NCI-H2107 treated with DMSO at 0.1 percent for 48 hours (cell line): Measurements from ENCODE around the gene RICTOR.

Experiments
- DNase-seq: peaks from one replicate; lab custom pipeline; 2025; ENCODE audit not compliant: unreplicated experiment; lab: John Stamatoyannopoulos, UW

RICTOR gene

GRCh38 chr5:39074017-39074814 lies at the start of gene RICTOR:
TSS of gene RICTOR (minus strand) at chr5:39074399. CDS start at chr5:39074377, 22 bp downstream.
- peak; percentile 64 for DNase-seq

DNA sequence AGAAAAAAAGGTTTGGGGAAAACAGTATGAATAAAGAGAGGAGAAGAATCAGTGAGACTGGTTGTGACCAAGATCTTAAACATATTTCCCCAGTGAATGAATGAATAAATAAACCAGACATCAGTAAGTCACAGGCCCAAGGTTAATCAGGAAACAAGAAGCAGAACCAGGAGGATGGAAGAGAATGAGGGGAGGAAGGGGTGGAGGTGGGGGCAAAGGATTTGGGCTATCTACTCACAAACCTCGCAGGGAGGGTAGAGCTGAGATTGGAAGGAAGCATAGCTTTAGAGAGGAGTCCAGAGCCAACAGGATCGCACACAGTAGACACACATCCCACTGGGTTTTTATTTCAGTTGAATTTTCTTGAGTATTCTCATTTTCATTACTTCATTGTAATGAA lies 47.7 kb upstream of the RICTOR start:
- no peak for DNase-seq

- DNase-seq, result no peak
These were observed 47.1 kb upstream of the RICTOR start for GRCh38 chr5:39121315-39121714.

DNA sequence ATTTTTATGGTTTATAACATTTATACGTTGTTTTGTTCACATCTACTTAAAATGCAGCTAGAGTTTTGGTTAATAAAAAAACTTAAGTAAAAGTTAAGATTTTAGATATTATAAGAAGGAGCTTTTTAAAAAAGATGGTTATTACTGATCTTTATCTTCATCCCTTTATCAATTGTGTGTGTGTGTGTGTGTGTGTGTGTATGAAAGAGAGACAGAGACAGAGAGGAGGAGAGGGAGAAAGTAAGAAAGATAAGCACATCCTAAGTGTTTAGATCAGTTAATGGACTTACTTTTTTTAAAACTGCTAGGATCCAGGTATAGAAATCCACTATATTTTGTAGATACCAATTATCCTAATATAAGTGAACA lies 45.8 kb upstream of the RICTOR start:
- DNase-seq, result no peak

GRCh38 chr5:39119404-39120051 lies 45.3 kb upstream of the RICTOR start:
- DNase-seq, result no peak

DNA sequence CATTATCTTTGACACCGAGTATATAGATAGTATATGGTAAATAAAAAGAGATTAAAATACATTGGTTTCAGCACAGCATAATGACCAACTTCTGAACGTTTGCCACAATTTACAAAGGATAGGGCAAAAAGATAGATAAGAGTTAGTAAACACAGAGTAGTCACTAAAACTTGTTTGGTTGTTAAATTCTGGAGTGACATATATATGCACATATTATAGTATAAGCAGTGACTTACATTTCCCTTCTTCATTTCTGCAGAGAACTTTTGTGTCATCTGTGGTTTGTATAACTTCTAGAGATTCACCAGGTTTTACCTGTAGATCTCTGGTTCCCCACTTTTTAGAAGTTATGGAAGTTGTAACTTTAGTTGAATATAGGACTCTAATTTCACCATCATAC lies 44.4 kb upstream of the RICTOR start:
- no peak for DNase-seq

- no peak for DNase-seq
These were observed 43.2 kb upstream of the RICTOR start for GRCh38 chr5:39117401-39117800.

DNA sequence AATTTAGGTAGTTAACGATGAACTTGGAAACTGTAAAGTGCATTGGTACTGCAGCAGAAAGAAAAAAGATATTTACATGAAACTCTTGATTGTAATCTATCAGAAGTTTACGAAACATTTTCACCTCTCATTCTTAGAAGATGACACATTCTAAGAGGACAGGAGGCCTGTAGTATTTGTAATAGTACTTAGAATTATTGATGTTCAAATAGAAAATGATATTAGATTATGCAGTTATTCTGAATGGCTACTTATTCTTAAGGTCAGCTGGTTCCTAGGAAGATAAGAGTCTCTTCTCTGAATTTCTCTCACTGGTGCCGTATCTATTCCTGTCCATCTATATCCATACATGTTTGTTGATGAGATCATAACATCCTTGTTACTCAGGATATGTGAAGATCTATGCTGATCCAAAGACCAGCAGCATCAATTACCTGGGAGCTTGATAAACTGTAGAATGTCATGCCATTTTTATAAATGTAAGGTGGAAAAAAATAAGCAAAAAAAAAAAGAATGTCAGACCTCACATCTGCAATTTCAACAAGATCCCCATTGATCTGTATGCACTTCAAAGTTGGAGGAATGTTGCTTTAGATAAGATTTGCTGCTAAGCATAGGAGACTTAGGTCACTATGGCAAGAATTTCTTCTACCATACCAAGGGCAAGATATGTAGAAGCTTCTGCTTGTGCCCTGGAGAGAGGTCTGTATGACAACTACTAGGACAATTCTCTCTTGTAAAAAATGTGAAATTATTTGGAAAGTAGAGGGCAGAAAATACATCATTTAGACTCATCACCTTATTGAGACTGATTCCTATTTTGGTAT lies 42.4 kb upstream of the RICTOR start:
- DNase-seq, result no peak

- DNase-seq, result no peak
These were observed 41.6 kb upstream of the RICTOR start for GRCh38 chr5:39115644-39116343.

DNA sequence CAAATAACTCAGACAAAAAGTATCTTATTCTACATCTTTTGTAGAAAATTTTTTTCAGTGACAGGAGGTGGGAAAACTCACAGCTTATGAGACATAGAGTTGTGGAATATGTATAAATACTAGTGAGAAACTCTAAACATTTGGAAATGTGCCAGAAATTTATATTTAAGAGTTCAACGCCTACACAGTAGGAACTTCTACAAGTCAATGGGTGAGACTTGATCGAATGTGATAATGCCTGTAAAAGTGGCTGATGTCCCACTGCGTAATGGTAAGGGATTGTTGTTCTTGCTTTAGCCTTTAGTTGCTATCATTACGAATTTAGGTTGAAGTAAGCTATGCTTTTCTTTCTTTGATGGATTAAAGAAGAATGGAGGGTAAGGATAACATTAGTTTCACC lies 40.0 kb upstream of the RICTOR start:
- no peak for DNase-seq

- no peak for DNase-seq
These were observed 39.3 kb upstream of the RICTOR start for GRCh38 chr5:39113354-39113953.

- no peak for DNase-seq
These were observed 35.4 kb upstream of the RICTOR start for GRCh38 chr5:39109606-39110005.

DNA sequence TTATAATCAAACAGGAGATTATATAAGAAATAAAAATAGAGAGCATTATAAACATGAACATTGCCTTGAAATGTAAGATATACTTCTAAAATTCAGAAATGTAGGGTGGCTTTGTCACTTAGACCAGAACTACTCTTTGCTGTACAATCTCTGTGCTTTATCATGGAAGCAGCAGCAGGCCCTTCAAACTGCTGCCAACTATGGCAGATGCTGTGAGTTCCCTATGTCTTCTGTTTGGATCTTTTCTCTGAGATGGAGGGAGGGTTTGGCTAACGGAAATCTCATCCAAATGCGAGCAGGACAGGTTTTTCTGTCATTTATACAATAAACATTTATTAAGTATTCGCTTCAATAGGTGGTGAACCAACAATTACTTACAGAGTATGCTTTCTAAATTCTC lies 34.8 kb upstream of the RICTOR start:
- no peak for DNase-seq

GRCh38 chr5:39107350-39107749 lies 33.2 kb upstream of the RICTOR start:
- no peak for DNase-seq

DNA sequence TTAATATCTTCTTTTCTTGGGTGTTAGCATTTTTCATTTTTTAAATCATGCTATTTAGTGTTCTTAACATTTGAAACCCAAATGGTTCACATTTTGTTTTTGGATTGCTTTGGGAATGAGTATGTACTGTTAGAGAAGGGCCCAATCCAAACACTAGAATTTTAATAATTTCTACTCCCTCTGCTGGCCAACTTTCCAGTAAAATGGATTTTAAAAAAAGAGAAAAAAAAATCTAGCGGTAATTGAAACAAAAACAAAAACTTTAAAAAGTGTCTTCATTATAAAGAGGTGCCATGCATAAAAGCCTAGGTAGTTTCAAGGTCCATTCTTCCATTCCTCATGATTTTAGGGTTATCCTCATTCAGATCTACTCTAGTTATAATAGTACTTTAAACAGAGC lies 32.1 kb upstream of the RICTOR start:
- no peak for DNase-seq

DNA sequence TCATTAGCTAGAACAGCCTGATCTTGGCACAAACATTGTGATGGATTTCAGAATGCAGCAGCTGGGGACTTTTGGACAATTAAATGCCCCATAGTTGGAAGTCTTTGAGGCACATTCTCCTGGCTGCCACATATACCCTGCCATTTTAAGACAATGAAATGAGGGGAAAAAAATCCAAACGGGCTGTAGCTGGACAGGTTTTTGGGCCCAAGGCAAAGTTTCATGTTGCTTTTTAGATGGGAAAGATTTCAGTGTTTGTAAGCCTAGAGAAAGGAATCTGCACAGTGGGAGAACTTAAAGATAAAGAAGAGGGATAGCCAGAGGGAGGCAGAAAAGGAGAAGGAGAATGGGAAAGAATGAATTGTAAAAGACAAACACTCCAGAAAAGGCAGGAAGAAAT lies 30.0 kb upstream of the RICTOR start:
- DNase-seq, result no peak

- DNase-seq, result no peak
These were observed 28.5 kb upstream of the RICTOR start for GRCh38 chr5:39102684-39103155.

DNA sequence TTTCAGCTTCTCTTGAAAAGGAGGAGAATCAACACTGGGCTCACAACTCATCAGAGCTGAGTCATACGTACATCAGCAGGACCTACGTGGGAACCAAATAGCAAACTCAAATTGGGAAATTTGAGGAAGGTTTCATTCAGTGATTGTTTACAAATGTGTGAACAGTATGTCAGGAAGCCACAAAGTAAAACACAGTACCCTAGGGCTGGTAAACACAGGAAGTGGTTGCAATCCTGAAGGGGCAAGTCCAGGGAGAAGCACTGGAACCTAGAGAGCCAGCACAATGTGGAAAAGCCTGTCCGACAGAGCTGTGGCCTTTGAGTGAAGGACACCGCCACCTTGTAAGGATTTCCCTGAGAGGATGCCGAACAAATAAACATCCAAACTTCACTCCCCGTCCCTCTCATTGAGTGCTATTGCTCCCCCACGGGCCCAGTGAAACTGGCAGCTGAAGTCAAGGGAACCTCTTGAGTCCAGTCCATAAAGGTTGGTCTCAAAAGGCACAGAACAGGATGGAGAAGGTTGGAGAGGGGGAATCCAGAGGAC lies 26.7 kb upstream of the RICTOR start:
- DNase-seq, result peak; percentile 44

DNA sequence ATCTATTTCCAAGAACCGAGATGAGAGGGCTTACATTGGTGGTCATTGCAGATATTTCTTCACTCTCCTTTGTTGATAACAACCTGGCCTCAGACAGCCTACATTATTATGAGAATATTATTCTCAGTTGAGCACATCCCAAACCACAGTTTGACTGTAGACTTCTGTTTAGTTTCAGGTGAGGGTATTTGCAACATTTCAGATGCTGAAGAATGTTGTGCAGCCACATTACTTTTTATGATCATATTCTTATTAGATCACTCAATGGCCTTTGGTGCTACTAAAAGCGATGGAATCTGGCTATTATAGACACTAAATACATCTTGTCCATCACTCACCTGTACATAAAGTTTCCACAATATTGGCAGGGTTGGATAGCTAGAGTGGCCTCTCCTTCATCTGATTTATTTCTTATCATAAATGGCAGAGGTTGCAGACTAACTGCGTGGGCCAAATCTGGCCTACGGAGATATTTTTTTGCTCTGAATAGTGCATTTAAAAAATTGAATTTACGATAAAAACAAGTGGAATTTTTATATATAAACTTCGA lies 26.2 kb upstream of the RICTOR start:
- no peak for DNase-seq

GRCh38 chr5:39099831-39100230 lies 25.6 kb upstream of the RICTOR start:
- no peak for DNase-seq
